ENCODE data around the gene ID1.

ID1 gene, protein sequence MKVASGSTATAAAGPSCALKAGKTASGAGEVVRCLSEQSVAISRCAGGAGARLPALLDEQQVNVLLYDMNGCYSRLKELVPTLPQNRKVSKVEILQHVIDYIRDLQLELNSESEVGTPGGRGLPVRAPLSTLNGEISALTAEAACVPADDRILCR

GRCh38 chr20:31605031-31605901 is at the start of gene ID1:
ID1 (plus strand) TSS chr20:31605289; CDS start chr20:31605388, 99 bp downstream.
- peak; percentile 78 for DNase-seq

GRCh38 chr20:31559704-31560093 is 45.4 kb upstream of the ID1 start:
- no peak for DNase-seq

DNA sequence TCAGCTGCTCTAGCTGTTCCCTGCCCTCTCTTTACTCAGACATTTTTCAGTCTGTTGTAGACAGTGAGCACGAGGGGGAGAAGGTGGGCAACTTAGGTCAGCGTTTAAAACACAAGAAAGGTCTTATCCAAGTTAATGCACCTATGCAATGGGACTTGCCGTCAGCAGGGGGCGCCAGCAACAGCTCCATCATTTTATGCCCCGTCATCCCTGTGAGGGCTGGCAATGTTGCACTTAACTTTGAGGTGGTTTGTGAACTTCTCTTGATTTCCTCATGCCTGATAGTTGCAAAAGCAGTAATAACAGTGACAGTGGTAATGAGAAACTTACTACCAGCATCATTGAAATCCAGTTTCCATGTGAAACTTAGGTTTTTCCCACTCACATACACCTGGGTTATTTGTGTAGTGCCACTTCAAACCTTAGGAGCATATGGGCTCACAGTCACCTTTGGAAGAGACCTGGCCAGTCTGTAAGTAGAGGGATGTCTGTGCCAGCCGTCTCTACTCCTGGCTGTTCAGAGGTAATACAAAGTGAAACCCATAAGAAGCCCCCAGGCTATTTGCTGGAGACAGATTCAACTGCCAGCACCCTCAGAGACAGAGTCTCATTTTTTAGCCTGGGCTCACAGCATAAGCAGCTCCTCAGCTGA is 44.9 kb upstream of the ID1 start:
- peak; percentile 46 for DNase-seq

DNA sequence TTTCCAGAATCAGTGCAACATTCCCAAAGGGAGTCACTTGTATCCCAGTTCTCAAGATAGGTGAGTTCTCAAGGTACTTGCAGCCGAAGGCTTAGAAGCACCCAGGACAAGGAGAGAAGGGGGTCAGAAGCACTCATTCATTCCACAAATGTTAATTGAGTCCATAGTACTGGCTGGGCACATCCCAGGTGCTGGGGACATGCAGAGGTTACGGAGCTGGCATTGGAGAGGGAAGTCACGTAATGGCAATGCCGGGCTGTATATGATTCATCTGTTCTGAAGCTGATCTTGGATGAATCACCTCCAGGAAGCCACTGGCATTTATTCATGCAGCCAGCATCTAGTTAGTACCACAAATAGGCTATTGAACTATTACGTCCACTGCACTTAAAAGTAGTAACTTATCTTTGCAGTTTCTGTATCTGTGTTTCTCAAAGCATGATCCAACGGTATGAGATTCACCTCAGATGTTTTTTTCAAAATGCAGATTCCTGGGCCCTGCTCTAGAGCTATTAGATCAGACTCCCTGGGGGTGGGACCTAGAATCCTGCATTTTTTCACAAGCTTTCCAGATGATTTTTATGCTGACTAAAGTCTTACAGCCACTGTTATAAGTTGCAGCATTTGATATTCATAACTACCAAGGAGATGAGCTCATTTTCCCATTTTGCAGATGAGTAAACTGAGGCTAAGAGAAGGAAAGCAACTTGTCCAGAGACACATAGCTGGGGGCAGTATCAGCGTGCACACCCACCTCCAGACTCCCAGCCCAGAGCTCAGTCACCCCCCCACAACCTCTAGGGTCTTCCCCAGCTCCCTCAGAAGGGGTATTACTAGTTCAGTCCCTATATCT is 44.1 kb upstream of the ID1 start:
- DNase-seq = no peak

GRCh38 chr20:31562241-31562640 is 42.8 kb upstream of the ID1 start:
- no peak for DNase-seq

- DNase-seq = no peak
Observed at GRCh38 chr20:31564284-31564683, 40.8 kb upstream of the ID1 start.

DNA sequence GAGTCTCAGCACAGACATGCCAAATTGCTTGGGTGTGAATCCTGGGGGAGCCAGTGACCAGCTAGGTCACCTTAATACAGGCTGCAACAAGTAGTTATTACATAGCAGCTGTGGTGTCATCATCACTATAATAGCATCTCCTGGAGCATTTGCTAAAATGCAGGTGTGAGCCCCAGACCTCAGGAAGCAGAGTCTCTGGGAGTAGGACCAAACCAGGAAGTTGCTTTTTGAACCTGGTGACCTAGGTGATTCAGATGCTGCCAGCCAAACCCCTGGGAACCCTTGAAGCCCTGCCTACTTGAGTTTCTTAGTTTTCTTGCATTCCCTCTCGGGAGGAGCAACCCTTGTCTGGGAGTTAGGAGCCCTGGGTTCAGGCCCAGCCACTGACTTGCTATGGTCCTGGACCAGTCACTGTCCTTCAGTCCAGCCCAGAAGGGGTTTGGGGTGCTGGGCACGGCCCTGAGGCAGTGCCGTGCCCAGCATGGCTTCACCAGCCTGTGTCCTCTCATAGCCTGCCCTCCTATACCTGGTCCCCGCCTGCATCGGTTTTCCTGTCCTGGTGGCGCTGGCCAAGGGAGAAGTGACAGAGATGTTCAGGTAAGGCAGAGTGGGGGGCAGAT is 39.3 kb upstream of the ID1 start:
- no peak for DNase-seq

GRCh38 chr20:31566319-31566657 is 38.8 kb upstream of the ID1 start:
- no peak for DNase-seq

- DNase-seq = no peak
Observed at GRCh38 chr20:31566658-31567379, 38.3 kb upstream of the ID1 start.

DNA sequence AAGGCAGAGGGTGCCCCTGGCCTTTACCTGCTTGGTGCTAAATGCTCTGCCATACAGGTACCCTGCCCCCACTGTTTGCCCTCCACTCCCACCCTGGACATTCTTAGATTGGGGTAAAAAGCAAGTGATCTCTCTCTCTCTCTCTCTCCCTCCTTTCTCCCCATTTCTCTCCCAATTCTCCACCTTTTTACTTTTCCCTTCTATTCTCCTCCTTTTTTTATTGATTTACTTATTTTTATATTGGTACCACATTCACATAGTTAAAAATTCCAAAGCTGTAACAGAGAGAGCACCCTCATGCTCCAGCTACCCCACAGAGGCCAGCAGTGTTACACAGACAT is 37.7 kb upstream of the ID1 start:
- no peak for DNase-seq

GRCh38 chr20:31568041-31568731 is 36.9 kb upstream of the ID1 start:
- no peak for DNase-seq

- no peak for DNase-seq
Observed at GRCh38 chr20:31568773-31569162, 36.3 kb upstream of the ID1 start.

- peak; percentile 25 for DNase-seq
Observed at GRCh38 chr20:31569163-31570020, 35.7 kb upstream of the ID1 start.

DNA sequence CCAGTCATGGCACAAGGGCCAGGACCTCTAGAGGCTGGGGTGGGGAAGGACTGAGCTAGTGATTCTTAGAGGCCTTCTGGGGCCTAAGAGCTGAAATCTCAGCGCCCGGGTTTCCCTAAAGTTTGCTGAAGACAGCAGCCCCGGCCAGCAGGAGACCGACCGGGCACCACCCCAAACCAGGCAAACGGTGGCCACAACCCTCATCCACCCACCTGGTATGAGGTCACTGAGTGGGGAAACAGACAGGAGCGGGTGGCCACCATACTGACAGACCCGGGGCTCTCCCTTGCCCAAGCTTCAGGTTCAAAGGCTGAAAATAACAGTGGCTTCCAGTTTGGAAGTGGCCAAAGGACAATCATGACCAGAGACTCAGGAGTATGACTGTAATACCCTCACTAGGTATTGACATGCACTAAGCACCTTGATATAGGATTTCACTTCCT is 35.0 kb upstream of the ID1 start:
- no peak for DNase-seq

DNA sequence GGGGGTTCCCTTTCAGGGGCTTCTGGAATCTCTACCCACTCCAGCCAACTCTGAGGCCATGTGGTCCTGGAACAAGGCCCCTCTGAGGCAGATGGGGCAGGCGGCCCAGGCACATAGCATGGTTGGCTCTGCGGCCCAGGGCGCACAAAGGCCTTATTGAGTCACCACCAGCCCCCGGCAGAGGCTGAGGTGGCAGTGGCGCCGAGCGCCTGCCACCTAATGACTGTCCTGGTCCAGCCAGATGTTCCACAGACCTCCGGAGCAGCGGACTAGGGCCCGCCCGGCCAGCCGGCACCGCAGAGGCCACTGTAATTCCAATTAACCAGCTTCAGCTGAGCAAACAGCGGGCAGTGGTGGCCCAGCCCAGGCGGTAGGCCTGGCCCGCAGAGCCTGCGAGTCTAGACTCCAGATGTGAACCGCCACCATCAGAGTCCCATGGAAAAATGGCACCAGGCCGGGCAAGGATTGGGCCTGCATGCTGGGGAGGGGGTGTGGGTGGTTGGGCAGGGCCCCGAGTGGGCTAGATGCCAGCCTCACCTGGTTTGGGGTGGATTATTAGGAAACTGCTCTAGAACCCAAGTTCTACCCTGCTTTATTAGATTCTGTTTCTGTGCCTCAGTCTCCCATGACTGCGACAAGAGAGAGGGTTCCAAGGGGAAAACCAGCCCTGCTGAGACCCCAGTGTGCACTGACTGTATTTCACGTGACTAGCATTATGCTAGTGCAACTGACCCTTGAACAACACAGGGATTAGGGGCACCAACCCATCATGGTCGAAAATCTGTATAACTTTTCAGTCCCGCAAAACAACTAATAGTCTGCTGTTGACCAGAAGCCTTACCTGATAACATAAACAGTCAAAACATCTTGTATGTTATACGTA is 34.1 kb upstream of the ID1 start:
- no peak for DNase-seq

DNA sequence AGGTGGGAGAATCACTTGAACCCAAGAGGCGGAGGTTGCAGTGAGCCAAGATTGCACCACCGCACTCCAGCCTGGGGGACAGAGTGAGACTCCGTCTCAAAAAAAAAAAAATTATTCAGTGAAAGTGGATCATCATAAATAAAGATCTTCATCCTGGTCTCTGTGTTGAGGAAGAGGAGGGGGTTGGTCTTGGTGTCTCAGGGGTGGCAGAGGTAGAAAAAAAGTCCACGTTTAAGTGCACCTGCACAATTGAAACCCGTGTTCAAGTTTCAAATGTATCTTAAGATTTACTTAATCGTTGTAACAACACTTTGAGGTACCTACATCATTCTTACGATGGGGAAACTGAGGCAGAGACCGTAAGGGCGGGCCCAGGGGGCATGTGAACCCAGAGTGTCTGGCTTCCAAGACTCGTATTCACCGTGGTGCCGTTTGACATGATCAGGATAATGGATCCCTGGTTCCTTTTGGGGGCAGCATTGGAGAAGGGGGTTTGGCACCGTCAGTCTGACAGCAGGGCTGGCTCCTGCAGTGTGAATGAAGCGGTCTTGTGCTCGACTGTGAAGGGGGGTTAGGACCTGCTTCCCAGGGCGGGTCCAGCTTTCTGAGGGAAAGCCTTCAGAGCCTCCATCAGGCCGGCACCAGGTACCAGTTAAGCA is 32.9 kb upstream of the ID1 start:
- DNase-seq = no peak

DNA sequence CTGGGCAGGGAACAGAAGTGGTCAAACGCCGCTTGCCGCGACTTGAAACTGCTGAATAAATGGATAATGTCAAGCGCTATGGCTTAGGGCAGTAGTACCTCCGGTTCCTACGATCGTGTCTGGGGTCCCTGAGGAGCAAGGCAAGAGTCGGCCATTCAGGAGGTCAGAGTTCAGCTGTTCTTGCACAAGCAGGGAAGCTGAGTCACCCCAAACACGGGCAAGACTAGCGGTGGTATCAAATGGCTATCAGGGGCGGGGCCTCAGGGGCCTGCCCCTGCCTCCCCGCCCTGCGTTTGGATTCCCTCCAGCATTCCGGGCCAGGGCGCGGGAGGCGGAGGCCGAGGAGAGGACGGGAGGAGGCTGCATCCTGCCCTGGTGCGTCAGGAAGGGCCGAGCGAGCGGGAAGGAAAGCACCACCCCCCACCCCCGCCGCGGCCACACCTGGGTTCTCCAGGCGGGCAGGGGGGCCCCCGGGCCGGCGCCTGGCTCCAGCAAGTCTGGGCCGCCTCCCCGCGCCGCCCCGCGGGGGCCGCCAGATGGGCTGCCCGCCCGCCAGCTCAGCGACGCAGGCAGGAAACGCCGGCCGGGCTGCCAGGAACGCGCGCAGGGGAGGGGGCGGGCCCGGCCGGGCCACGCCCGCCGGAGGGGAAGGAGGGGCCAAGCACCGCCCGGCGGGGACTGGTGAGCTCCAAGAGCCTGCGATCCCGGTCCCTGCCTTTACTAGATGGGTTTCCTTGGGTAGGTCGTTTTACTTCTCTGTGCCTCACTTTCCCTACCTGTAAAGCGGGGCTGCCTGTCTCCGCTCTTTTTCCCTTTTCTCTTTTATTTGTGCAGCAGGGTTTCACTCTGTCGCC is 32.2 kb upstream of the ID1 start:
- DNase-seq = peak; percentile 83
